PC-9 (cell line): ENCODE measurements around the gene PTPN13.

ENCODE experiments used
- CTCF ChIP-seq: fragments of 200-600 bp; sonication (generic); conservative IDR thresholded peaks from 2 replicates; pipeline ENCODE4 v1.6.1; 2017; ENCODE audit warnings: mixed run types, antibody characterized with exemption, mild to moderate bottlenecking, moderate library complexity
- EZH2 ChIP-seq: fragments of 200-600 bp; sonication (generic); IDR thresholded peaks from 2 replicates; pipeline ENCODE4 v1.8.0; 2017; ENCODE audit warnings: antibody characterized with exemption, low read depth

- no peak for TF ChIP-seq CTCF
- no peak for TF ChIP-seq EZH2
These were observed 124.0 kb downstream of the PTPN13 start for GRCh38 chr4:86718152-86718551.
